Skeletal muscle satellite cell (primary cell): ENCODE results near the gene KYNU.
"Not testable (repeated sequence)": the region's sequence is repeated elsewhere in the genome, so short reads cannot be mapped to it uniquely, and the experiment has no call there.

Experiments
- H3K27me3 ChIP-seq: 2 replicates; pipeline ENCODE4 v1.7.0; 2013; ENCODE audit warnings: low read length; ENCODE audit not compliant: control insufficient read depth, insufficient read depth
- H3K36me3 ChIP-seq: 2 replicates; pipeline ENCODE4 v1.7.0; 2013; ENCODE audit warnings: mild to moderate bottlenecking, control low read depth, low read length; ENCODE audit not compliant: insufficient read depth
- H3K4me1 ChIP-seq: 2 replicates; pipeline ENCODE4 v1.7.0; 2013; ENCODE audit warnings: low read length; ENCODE audit not compliant: control insufficient read depth, insufficient read depth
- H3K4me2 ChIP-seq: 2 replicates; pipeline ENCODE4 v1.7.0; 2013; ENCODE audit warnings: mild to moderate bottlenecking, low read length
- H3K4me3 ChIP-seq: 2 replicates; pipeline ENCODE4 v1.7.0; 2013; ENCODE audit warnings: low read length
- H3K9ac ChIP-seq: 2 replicates; pipeline ENCODE4 v1.7.0; 2013; ENCODE audit warnings: mild to moderate bottlenecking, low read depth, low read length, moderate library complexity
- H3K9me3 ChIP-seq: replicated peaks from 2 replicates; pipeline ENCODE4 v1.7.0; 2013; ENCODE audit warnings: mild to moderate bottlenecking, control low read depth, low read length

The KYNU gene

DNA sequence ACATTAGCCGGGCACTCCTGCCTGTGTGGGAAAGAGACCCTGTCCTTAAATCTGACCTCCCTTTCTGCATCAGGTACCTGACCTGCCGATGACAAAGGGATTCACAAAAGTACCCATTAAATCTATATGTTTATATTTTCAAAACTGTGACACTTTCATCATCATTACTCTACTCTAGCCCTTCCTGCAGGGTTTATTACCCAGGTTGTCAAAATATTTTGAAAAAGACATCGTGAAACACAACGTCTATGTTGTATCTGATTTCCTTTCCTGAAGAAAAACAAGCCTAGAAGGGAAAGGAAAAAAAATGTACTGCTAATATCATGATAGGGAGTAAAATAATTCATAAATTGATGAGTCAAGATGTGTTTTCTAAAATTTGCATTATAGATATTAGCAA, 15.2 kb upstream of the KYNU start:
- H3K4me1 ChIP-seq = peaks cover 27% of the 10 kb centered on the region
- H3K27me3 ChIP-seq = no peaks in the 10 kb centered on the region
- H3K9me3 ChIP-seq = no peaks in the 10 kb centered on the region
- H3K4me2 ChIP-seq = no peak overlapping the region
- no peaks in the 10 kb centered on the region for H3K36me3 ChIP-seq
- H3K9ac ChIP-seq = no peak overlapping the region
- H3K4me3 ChIP-seq = no peak overlapping the region

- no peaks in the 10 kb centered on the region for H3K9me3 ChIP-seq
- H3K4me3 ChIP-seq = no peak overlapping the region
- H3K36me3 ChIP-seq = no peaks in the 10 kb centered on the region
- peaks cover 28% of the 10 kb centered on the region for H3K4me1 ChIP-seq
- no peak overlapping the region for H3K9ac ChIP-seq
- H3K27me3 ChIP-seq = no peaks in the 10 kb centered on the region
- H3K4me2 ChIP-seq = no peak overlapping the region
These were observed 14.6 kb upstream of the KYNU start for GRCh38 chr2:142862847-142863246.

GRCh38 chr2:142863485-142863961, 13.9 kb upstream of the KYNU start:
- H3K27me3 ChIP-seq = no peaks in the 10 kb centered on the region
- no peaks in the 10 kb centered on the region for H3K36me3 ChIP-seq
- no peak overlapping the region for H3K4me2 ChIP-seq
- H3K9ac ChIP-seq = no peak overlapping the region
- no peaks in the 10 kb centered on the region for H3K9me3 ChIP-seq
- H3K4me3 ChIP-seq = no peak overlapping the region
- H3K4me1 ChIP-seq = peaks cover 28% of the 10 kb centered on the region

GRCh38 chr2:142864605-142865004, 12.9 kb upstream of the KYNU start:
- not testable (repeated sequence) for H3K27me3 ChIP-seq, H3K4me2 ChIP-seq, H3K9ac ChIP-seq, H3K36me3 ChIP-seq, H3K9me3 ChIP-seq, H3K4me3 ChIP-seq
- H3K4me1 ChIP-seq = peaks cover 30% of the 10 kb centered on the region

GRCh38 chr2:142865924-142866323, 11.5 kb upstream of the KYNU start:
- Histone ChIP-seq H3K4me1 (peaks cover 36% of the 10 kb centered on the region), H3K36me3 (no peaks in the 10 kb centered on the region), H3K9ac (no peak overlapping the region), H3K9me3 (no peaks in the 10 kb centered on the region), H3K27me3 (no peaks in the 10 kb centered on the region), H3K4me2 (peak overlapping the region; percentile 12), H3K4me3 (no peak overlapping the region)

GRCh38 chr2:142866426-142866825, 11.0 kb upstream of the KYNU start:
- H3K9ac ChIP-seq = no peak overlapping the region
- H3K36me3 ChIP-seq = no peaks in the 10 kb centered on the region
- no peak overlapping the region for H3K4me2 ChIP-seq
- peaks cover 36% of the 10 kb centered on the region for H3K4me1 ChIP-seq
- no peaks in the 10 kb centered on the region for H3K9me3 ChIP-seq
- H3K4me3 ChIP-seq = no peak overlapping the region
- H3K27me3 ChIP-seq = no peaks in the 10 kb centered on the region

DNA sequence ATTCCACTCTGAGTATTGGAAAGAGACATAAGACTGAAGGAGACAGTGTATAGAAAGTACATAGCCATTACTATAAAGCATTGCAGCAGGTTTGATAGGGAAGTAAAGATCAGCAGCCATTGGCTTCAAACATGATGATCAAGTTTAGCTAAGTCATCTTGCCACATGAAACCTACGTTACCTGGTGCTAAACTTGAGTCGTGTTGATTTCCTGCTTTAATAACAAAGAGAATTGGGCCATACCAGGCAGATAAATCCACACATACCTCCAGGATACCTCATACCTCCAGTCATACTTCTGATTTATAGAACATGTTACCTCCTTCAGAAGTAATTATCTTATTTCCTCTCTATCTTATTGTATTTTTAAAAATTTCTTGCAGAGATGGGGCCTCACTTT, 10.3 kb upstream of the KYNU start:
- H3K4me3 ChIP-seq = no peak overlapping the region
- no peak overlapping the region for H3K9ac ChIP-seq
- H3K36me3 ChIP-seq = no peaks in the 10 kb centered on the region

GRCh38 chr2:142868229-142868762, 9.2 kb upstream of the KYNU start:
- Histone ChIP-seq H3K9me3 (no peaks in the 10 kb centered on the region), H3K4me3 (no peak overlapping the region), H3K4me2 (peak overlapping the region; percentile 36), H3K4me1 (peaks cover 43% of the 10 kb centered on the region), H3K36me3 (no peaks in the 10 kb centered on the region), H3K27me3 (no peaks in the 10 kb centered on the region), H3K9ac (peak overlapping the region; percentile 38)

More for the DNA sequence above, 10.3 kb upstream of the KYNU start:
- H3K9me3 ChIP-seq = no peaks in the 10 kb centered on the region
- H3K4me2 ChIP-seq = no peak overlapping the region
- no peaks in the 10 kb centered on the region for H3K27me3 ChIP-seq
- peaks cover 36% of the 10 kb centered on the region for H3K4me1 ChIP-seq

DNA sequence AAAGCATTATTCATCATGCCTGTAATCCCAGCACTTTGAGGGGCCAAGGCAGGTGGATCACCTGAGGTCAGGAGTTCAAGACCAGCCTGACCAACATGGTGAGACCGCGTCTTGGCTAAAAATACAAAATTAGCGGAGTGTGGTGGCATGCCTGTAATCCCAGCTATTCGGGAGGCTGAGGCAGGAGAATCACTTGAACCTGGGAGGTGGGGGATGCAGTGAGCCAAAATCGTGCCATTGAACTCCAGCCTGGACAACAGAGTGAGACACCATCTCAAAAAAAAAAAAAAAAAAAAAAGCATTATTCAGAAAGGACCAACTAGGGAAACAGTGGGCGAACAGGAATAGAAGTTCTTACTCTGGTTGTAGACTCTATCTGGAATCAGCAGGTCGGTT, 8.4 kb upstream of the KYNU start:
- H3K4me2 ChIP-seq, H3K4me3 ChIP-seq, H3K9me3 ChIP-seq, H3K36me3 ChIP-seq, H3K9ac ChIP-seq, H3K27me3 ChIP-seq: not testable (repeated sequence)
- peaks cover 43% of the 10 kb centered on the region for H3K4me1 ChIP-seq

DNA sequence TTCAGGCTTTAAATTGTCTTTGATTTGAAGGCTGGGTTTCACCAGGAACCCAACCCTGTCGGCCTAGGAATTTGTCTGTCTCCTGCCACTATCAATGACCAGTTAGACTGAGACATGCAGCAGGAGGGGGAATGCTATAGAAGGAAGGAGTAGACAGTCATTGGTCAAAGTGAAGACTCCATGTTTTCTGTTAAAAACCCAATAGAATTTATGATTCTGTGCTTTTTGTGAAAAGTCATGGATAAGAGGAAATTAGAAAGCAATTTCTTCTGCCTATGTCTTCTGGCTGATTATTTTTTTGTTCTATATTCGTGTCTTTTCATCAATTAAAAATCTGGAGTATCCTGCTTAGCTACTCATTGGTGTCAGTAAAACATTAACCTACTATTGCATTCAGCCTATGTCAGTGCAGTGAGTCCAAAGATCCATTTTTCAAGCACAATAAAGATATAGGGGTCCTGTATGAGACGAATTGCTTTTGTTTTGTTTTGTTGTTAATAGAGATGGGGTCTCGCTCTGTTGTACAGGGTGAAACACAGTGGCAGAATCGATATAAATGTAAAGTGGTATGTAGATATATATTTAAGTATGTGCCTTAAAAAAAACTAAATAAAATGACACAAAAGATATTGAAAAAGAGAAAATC, 7.9 kb upstream of the KYNU start:
- Histone ChIP-seq H3K27me3 (no peaks in the 10 kb centered on the region), H3K9ac (no peak overlapping the region), H3K4me3 (no peak overlapping the region), H3K4me2 (no peak overlapping the region), H3K36me3 (no peaks in the 10 kb centered on the region), H3K4me1 (peaks cover 47% of the 10 kb centered on the region), H3K9me3 (no peaks in the 10 kb centered on the region)

DNA sequence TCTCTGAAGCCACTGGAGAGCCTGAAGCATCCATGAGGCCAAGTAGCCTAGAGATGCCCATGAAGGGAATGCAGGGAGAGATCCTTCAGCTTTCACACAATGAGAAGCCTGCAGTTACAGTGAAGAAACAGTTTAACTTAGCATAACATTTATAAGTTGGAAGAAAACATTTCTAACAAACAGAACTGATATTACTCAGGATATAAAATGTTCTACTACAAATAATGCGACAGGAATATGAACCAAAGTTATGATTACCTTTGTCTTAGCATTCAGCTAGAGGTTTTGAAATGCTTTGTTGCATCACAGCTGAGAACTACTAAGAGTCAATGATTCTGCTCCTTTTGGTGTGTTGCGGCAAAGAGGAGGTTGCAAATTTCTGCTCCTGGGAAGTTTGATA, 6.9 kb upstream of the KYNU start:
- H3K4me1 ChIP-seq = peaks cover 56% of the 10 kb centered on the region

GRCh38 chr2:142871396-142871795, 6.1 kb upstream of the KYNU start:
- H3K9me3 ChIP-seq = no peaks in the 10 kb centered on the region
- peaks cover 61% of the 10 kb centered on the region for H3K4me1 ChIP-seq
- H3K36me3 ChIP-seq = no peaks in the 10 kb centered on the region
- H3K4me3 ChIP-seq = no peak overlapping the region
- H3K9ac ChIP-seq = no peak overlapping the region
- H3K27me3 ChIP-seq = no peaks in the 10 kb centered on the region
- no peak overlapping the region for H3K4me2 ChIP-seq

More for the DNA sequence above, 6.9 kb upstream of the KYNU start:
- no peak overlapping the region for H3K9ac ChIP-seq
- no peaks in the 10 kb centered on the region for H3K27me3 ChIP-seq
- H3K36me3 ChIP-seq = no peaks in the 10 kb centered on the region
- H3K9me3 ChIP-seq = no peaks in the 10 kb centered on the region
- no peak overlapping the region for H3K4me2 ChIP-seq
- H3K4me3 ChIP-seq = no peak overlapping the region
